ENCODE results near the gene CXADR.

- TF ChIP-seq YY1 (IDR thresholded peaks at IDR 0.05) = no peak
- TF ChIP-seq, protein P1, sequence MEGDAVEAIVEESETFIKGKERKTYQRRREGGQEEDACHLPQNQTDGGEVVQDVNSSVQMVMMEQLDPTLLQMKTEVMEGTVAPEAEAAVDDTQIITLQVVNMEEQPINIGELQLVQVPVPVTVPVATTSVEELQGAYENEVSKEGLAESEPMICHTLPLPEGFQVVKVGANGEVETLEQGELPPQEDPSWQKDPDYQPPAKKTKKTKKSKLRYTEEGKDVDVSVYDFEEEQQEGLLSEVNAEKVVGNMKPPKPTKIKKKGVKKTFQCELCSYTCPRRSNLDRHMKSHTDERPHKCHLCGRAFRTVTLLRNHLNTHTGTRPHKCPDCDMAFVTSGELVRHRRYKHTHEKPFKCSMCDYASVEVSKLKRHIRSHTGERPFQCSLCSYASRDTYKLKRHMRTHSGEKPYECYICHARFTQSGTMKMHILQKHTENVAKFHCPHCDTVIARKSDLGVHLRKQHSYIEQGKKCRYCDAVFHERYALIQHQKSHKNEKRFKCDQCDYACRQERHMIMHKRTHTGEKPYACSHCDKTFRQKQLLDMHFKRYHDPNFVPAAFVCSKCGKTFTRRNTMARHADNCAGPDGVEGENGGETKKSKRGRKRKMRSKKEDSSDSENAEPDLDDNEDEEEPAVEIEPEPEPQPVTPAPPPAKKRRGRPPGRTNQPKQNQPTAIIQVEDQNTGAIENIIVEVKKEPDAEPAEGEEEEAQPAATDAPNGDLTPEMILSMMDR (IDR thresholded peaks at IDR 0.05; ENCODE audit: low read depth, low read length, missing input control) = no peak
- no peak for TF ChIP-seq MAX (IDR thresholded peaks at IDR 0.05)
- no peak for TF ChIP-seq RXRA (IDR thresholded peaks at IDR 0.05)
- TF ChIP-seq, protein P2, sequence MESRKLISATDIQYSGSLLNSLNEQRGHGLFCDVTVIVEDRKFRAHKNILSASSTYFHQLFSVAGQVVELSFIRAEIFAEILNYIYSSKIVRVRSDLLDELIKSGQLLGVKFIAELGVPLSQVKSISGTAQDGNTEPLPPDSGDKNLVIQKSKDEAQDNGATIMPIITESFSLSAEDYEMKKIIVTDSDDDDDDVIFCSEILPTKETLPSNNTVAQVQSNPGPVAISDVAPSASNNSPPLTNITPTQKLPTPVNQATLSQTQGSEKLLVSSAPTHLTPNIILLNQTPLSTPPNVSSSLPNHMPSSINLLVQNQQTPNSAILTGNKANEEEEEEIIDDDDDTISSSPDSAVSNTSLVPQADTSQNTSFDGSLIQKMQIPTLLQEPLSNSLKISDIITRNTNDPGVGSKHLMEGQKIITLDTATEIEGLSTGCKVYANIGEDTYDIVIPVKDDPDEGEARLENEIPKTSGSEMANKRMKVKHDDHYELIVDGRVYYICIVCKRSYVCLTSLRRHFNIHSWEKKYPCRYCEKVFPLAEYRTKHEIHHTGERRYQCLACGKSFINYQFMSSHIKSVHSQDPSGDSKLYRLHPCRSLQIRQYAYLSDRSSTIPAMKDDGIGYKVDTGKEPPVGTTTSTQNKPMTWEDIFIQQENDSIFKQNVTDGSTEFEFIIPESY (IDR thresholded peaks at IDR 0.05) = no peak
- TF ChIP-seq EGR1 (IDR thresholded peaks at IDR 0.05; ENCODE audit: low read depth in 2 of 2) = no peak
- no peak for TF ChIP-seq RAD21 (IDR thresholded peaks at IDR 0.05)
- TF ChIP-seq GABPA (IDR thresholded peaks at IDR 0.05 in 1 of 2, conservative IDR thresholded peaks at IDR 0.05 in 1 of 2) = no peak
- TF ChIP-seq, protein P3, sequence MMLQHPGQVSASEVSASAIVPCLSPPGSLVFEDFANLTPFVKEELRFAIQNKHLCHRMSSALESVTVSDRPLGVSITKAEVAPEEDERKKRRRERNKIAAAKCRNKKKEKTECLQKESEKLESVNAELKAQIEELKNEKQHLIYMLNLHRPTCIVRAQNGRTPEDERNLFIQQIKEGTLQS (IDR thresholded peaks at IDR 0.05) = no peak
- no peak for TF ChIP-seq REST (IDR thresholded peaks at IDR 0.05)
These were observed 104.0 kb downstream of the CXADR start for GRCh38 chr21:17616831-17617230.
